DMS79 treated with DMSO at 0.1 percent for 48 hours (cell line): ENCODE measurements around the gene IRX6.

Experiments
- DNase-seq: peaks from one replicate; lab custom pipeline; 2025; lab: John Stamatoyannopoulos, UW

IRX6 gene

GRCh38 chr16:55367866-55368603 is 44.0 kb downstream of the IRX6 start:
- DNase-seq = peak; percentile 4

GRCh38 chr16:55369151-55369550 is 45.1 kb downstream of the IRX6 start:
- DNase-seq = peak; percentile 61

- DNase-seq = peak; percentile 21
Observed at GRCh38 chr16:55370762-55371482, 46.9 kb downstream of the IRX6 start.

GRCh38 chr16:55372792-55373488 is 48.9 kb downstream of the IRX6 start:
- DNase-seq = no peak

GRCh38 chr16:55373489-55373832 is 49.5 kb downstream of the IRX6 start:
- DNase-seq = no peak

GRCh38 chr16:55376045-55376444 is 52.0 kb downstream of the IRX6 start:
- no peak for DNase-seq

- DNase-seq = no peak
Observed at GRCh38 chr16:55376567-55377167, 52.7 kb downstream of the IRX6 start.

- no peak for DNase-seq
Observed at GRCh38 chr16:55377840-55378239, 53.8 kb downstream of the IRX6 start.

- DNase-seq = no peak
Observed at GRCh38 chr16:55378616-55379015, 54.6 kb downstream of the IRX6 start.

- peak; percentile 43 for DNase-seq
Observed at GRCh38 chr16:55379371-55379770, 55.4 kb downstream of the IRX6 start.

- DNase-seq = peak; percentile 46
Observed at GRCh38 chr16:55379876-55380390, 55.9 kb downstream of the IRX6 start.
